BE2C (cell line): ENCODE data around the gene IL22RA1.

Experiments
- DNase-seq: peaks from one replicate; pipeline ENCODE4 v3.0.0-alpha.2; 2020
- H3K27me3 ChIP-seq: fragments of 250-450 bp; sonication (Bioruptor Pico); 2 replicates; pipeline ENCODE4 v1.5.1; 2020; ENCODE audit warnings: mild to moderate bottlenecking
- H3K36me3 ChIP-seq: fragments of 250-450 bp; sonication (Bioruptor Pico); 2 replicates; pipeline ENCODE4 v1.5.1; 2020; ENCODE audit warnings: mild to moderate bottlenecking
- H3K4me1 ChIP-seq: fragments of 250-450 bp; sonication (Bioruptor Pico); 2 replicates; pipeline ENCODE4 v1.5.1; 2020
- H3K4me3 ChIP-seq: 2 replicates; pipeline ENCODE4 v1.5.1; 2011; ENCODE audit warnings: low read depth, low read length
- H3K9me3 ChIP-seq: fragments of 250-450 bp; sonication (Bioruptor Pico); 2 replicates; pipeline ENCODE4 v1.5.1; 2020
- CTCF ChIP-seq: IDR thresholded peaks from 2 replicates; pipeline ENCODE4 v1.5.1; 2012; ENCODE audit warnings: mild to moderate bottlenecking, low read depth, low read length

IL22RA1 gene

GRCh38 chr1:24186711-24186992, 43.7 kb upstream of the IL22RA1 start:
- TF ChIP-seq CTCF: no peak
- Histone ChIP-seq H3K36me3 (no peaks in the 10 kb centered on the region), H3K4me1 (no peaks in the 10 kb centered on the region), H3K27me3 (peaks cover 5% of the 10 kb centered on the region), H3K4me3 (peak overlapping the region; percentile 32), H3K9me3 (no peaks in the 10 kb centered on the region)
- no peak for DNase-seq

GRCh38 chr1:24186031-24186710, 43.2 kb upstream of the IL22RA1 start:
- TF ChIP-seq CTCF: no peak
- Histone ChIP-seq H3K4me1 (no peaks in the 10 kb centered on the region), H3K36me3 (no peaks in the 10 kb centered on the region), H3K9me3 (no peaks in the 10 kb centered on the region), H3K27me3 (peaks cover 5% of the 10 kb centered on the region), H3K4me3 (no peak overlapping the region)
- no peak for DNase-seq

GRCh38 chr1:24185076-24185475, 42.1 kb upstream of the IL22RA1 start:
- no peak for DNase-seq
- TF ChIP-seq CTCF: no peak
- Histone ChIP-seq H3K4me3 (no peak overlapping the region), H3K4me1 (no peaks in the 10 kb centered on the region), H3K36me3 (no peaks in the 10 kb centered on the region), H3K27me3 (peaks cover 5% of the 10 kb centered on the region), H3K9me3 (no peaks in the 10 kb centered on the region)

- Histone ChIP-seq H3K27me3 (no peaks in the 10 kb centered on the region; the same call in 1 of the 2 replicates), H3K4me1 (no peaks in the 10 kb centered on the region), H3K36me3 (no peaks in the 10 kb centered on the region), H3K4me3 (no peak overlapping the region), H3K9me3 (no peaks in the 10 kb centered on the region)
- no peak for DNase-seq
- TF ChIP-seq CTCF: no peak
Measured at GRCh38 chr1:24182061-24182460, 39.1 kb upstream of the IL22RA1 start.

- no peaks in the 10 kb centered on the region; the same call in 1 of the 2 replicates for H3K27me3 ChIP-seq
- DNase-seq: no peak
- no peaks in the 10 kb centered on the region for H3K36me3 ChIP-seq
- H3K9me3 ChIP-seq: no peaks in the 10 kb centered on the region
- no peaks in the 10 kb centered on the region for H3K4me1 ChIP-seq
- no peak for TF ChIP-seq CTCF
- no peak overlapping the region for H3K4me3 ChIP-seq
Measured at GRCh38 chr1:24181619-24182018, 38.7 kb upstream of the IL22RA1 start.

GRCh38 chr1:24180676-24181075, 37.7 kb upstream of the IL22RA1 start:
- no peaks in the 10 kb centered on the region for H3K4me1 ChIP-seq

More at GRCh38 chr1:24180676-24181075, 37.7 kb upstream of the IL22RA1 start:
- no peak for DNase-seq
- H3K9me3 ChIP-seq: no peaks in the 10 kb centered on the region
- no peaks in the 10 kb centered on the region for H3K27me3 ChIP-seq
- no peak for TF ChIP-seq CTCF
- no peak overlapping the region for H3K4me3 ChIP-seq
- no peaks in the 10 kb centered on the region for H3K36me3 ChIP-seq
